ENCODE results near the gene ANAPC1.
"Not testable (repeated sequence)": the region's sequence is repeated elsewhere in the genome, so short reads cannot be mapped to it uniquely, and the experiment has no call there.

ANAPC1 gene

DNA sequence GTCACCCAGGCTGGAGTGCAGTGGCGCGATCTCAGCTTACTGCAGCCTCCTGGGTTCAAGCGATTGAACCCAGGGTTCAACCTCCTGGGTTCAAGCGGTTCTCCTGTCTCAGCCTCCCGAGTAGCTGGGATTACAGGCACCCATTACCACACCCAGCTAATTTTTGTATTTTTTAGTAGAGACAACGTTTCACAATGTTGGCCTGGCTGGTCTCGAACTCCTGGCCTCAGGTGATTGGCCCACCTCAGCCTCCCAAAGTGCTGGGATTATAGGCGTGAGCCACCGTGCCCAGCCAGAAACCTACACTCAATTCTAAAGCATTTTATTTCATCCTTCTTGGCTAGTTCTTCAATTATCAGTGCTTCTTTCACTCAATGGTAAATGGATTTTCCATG is 21.5 kb upstream of the ANAPC1 start:
- DNase-seq (ENCODE audit: low read depth), result not testable (repeated sequence)

- no peak for DNase-seq (ENCODE audit: low read depth)
Measured at GRCh38 chr2:111904726-111905474, 20.9 kb upstream of the ANAPC1 start.

GRCh38 chr2:111903930-111904439 is 20.0 kb upstream of the ANAPC1 start:
- no peak for DNase-seq (ENCODE audit: low read depth)

DNA sequence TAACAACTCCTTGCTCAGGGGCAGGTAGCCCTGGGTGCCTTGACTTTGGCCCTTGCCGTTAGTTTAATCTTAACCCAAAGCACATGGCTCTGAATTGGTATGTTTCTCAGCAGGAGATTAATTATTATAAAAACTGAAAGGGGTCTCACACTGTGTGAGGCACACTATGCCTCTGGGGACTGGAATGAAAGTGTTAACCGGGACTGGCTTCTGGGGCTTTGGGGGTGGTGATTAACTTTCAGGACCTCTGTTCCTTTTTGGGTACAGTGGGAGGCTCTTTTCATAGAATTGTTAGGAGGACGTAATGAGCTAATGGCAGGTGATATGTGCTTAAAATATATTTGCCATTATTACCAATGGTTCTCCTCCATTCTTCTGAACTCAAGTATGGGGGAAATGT is 19.5 kb upstream of the ANAPC1 start:
- DNase-seq (ENCODE audit: low read depth), result no peak

DNA sequence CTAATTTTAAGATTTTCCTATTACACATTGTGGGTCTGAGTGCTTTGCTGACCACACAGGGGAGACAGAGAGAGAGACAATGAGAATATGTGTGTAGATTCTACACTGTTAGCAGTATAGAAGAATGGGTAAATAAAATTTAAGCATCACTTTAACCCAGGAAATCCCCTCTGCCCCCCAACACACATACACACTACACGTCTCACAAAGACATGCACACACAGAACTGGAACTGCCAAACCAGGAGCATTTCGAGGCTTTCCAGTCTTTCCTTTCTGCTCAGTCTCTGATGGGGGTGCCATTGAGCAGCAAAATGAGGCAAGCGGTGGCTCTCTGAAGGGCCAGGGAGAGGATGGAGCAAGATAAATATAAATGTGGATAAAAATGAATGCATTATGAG is 16.9 kb upstream of the ANAPC1 start:
- no peak for DNase-seq (ENCODE audit: low read depth)

GRCh38 chr2:111898703-111899514 is 14.9 kb upstream of the ANAPC1 start:
- no peak for DNase-seq (ENCODE audit: low read depth)

DNA sequence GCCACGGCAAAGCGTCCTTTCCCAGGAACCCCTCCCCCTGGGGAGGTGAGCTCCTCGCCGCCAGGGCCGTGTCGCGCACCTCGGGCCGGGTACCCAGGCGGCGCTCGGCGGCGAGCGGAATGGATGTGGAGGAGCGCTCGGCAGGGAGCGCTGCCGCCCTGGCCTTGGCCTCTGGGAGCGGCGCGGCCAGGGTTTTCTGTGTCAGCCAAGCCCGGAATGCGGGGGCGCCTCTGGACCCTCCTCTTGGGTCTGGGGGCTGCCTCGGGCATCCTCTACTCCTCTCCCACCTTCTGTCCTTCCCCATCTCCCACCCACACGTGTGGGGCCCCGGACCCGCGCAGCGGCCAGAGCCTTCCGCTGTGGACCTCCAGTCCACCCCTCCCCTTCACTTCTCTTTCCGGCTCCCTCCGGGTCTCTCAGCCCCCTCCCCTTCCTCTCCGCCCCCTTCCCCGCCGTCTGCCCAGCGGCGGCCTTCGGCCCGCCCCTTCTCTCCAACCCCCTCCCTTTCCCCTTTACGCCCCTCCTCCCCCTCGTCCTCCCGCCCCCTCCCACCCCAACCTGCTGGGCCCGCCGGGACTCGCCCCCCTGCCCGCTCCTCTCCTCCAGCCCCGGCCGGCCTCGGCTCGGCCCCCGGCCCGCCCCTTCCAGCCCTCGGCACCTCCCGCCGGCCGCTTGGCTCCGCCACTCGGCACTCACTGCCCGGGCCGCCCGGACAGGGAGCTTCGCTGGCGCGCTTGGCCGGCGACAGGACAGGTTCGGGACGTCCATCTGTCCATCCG is 14.1 kb upstream of the ANAPC1 start, which contains the start of gene MERTK:
TSS of gene MERTK (plus strand) at position 684 of the 779 bp plus-strand sequence. CDS start 129 bp downstream, outside the sequence.
- DNase-seq (ENCODE audit: low read depth), result peak; percentile 39

GRCh38 chr2:111897630-111897923 is 13.6 kb upstream of the ANAPC1 start:
- no peak for DNase-seq (ENCODE audit: low read depth)

GRCh38 chr2:111896576-111896975 is 12.6 kb upstream of the ANAPC1 start:
- DNase-seq (ENCODE audit: low read depth), result no peak

DNA sequence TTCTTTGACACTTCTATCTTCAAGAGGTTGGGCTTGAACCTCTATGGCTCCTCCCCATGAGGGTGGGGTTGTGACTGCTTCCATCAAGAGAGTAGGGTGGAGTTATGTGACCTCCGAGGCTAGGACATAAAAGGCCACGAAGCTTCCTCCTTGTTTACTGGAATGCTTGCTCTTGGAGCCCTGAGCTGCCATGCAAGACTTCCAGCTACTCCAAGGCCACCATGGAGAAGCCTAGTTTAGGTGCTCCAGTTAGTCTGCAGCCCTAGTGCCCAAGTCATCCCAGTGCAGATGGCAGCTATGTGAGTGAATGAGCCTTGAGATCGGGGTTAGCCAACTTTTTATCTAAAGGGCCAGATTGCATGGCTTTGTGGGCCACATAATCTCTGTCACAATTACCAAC is 12.0 kb upstream of the ANAPC1 start:
- DNase-seq (ENCODE audit: low read depth), result no peak

DNA sequence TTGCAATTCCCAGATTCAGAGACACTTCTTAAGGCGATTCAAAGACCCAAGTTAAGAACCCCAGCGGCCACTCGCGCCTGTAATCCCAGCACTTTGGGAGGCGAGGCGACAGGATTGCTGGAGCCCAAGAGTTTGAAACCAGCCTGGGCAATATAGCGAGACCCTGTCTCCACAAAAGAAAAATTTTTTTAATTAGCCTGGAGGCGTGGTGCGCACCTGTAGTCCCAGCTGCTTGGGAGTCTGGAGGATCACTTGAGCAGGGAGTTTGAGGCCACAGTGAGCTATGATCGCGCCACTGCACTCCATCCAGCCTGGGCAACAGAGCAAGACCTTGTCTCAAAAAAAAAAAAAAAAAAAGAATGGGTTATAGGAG is 585 bp upstream of the ANAPC1 start:
- DNase-seq (ENCODE audit: low read depth), result no peak

- peak; percentile 78 for DNase-seq (ENCODE audit: low read depth)
Measured at GRCh38 chr2:111872806-111873205, 11.2 kb downstream of the ANAPC1 start.

- DNase-seq (ENCODE audit: low read depth), result not testable (repeated sequence)
Measured at GRCh38 chr2:111865124-111865523, 18.9 kb downstream of the ANAPC1 start.

GRCh38 chr2:111860005-111860404 is 24.0 kb downstream of the ANAPC1 start:
- not testable (repeated sequence) for DNase-seq (ENCODE audit: low read depth)

DNA sequence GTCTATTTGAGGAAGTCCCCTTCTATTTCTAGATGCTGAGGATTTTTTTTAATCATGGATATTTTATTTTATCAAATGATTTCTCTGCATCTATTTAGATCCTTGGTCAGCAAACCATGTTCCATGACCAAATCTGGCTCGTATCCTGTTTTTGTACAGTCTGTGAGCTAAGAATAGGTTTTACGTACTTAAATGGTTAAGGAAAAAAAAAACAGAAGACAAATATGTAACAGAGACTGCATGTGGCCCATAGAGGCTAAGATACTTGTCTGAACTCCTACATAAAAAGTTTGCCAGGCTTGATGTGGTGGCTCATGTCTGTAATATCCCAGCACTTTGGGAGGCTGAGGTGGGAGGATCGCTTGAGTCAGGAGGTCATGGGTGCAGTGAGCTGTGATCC is 31.4 kb downstream of the ANAPC1 start:
- DNase-seq (ENCODE audit: low read depth), result not testable (repeated sequence)

DNA sequence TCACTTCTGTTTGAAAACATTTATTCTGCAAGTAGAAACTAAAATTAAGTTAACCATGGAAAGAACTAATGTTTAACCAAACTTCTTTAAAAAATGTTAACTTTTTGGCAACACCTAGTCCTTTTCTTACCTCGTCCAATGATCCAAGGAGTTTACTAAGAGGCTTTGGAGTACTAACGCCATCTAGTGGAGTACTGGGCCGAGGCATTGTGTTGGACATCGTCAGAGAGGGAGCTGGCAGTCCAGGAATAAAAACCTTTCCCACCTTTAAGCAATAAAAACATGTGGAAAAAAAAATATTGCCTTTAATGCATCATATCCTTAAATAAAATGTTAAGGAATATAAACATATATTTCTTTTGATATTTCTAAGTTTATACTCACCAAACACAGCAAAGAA is 33.3 kb downstream of the ANAPC1 start:
- peak; percentile 36 for DNase-seq (ENCODE audit: low read depth)

- peak; percentile 55 for DNase-seq (ENCODE audit: low read depth)
Measured at GRCh38 chr2:111839625-111840282, 44.2 kb downstream of the ANAPC1 start.

- DNase-seq (ENCODE audit: low read depth), result not testable (repeated sequence)
Measured at GRCh38 chr2:111838992-111839391, 45.0 kb downstream of the ANAPC1 start.

- not testable (repeated sequence) for DNase-seq (ENCODE audit: low read depth)
Measured at GRCh38 chr2:111834221-111834620, 49.8 kb downstream of the ANAPC1 start.

- DNase-seq (ENCODE audit: low read depth), result not testable (repeated sequence)
Measured at GRCh38 chr2:111830479-111830878, 53.5 kb downstream of the ANAPC1 start.

DNA sequence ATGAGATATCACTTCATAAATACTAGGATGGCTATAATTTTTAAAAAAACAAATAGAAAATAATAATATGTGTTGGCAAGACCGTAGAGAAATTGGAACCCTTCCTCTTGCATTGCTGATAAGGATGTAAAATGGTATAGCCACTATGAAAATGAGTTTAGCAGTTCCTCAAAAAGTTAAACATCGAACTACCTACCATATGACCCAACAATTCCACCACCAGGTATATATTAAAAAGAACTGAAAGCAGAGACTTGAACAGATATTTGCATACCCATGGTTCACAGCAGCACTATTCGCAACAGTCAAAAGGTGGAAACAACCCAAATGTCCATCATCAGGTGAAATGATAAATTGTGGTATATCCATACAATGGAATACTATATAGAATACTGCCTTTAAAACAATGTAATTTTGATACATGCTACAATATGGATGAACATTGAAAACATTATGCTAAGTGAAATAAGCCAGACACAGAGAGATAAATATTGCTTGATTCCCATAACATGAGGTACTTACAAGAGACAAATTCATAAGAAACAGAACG is 55.7 kb downstream of the ANAPC1 start:
- DNase-seq (ENCODE audit: low read depth), result not testable (repeated sequence)

Data from EH (cell line).